Iris pigment epithelial cell (primary cell): ENCODE measurements around the gene INHBE.
"Not testable (repeated sequence)": the region's sequence is repeated elsewhere in the genome, so short reads cannot be mapped to it uniquely, and the experiment has no call there.

Experiments
- DNase-seq: peaks from one replicate; pipeline ENCODE4 v3.0.0-alpha.2; 2011; ENCODE audit warnings: low read depth

INHBE gene

DNA sequence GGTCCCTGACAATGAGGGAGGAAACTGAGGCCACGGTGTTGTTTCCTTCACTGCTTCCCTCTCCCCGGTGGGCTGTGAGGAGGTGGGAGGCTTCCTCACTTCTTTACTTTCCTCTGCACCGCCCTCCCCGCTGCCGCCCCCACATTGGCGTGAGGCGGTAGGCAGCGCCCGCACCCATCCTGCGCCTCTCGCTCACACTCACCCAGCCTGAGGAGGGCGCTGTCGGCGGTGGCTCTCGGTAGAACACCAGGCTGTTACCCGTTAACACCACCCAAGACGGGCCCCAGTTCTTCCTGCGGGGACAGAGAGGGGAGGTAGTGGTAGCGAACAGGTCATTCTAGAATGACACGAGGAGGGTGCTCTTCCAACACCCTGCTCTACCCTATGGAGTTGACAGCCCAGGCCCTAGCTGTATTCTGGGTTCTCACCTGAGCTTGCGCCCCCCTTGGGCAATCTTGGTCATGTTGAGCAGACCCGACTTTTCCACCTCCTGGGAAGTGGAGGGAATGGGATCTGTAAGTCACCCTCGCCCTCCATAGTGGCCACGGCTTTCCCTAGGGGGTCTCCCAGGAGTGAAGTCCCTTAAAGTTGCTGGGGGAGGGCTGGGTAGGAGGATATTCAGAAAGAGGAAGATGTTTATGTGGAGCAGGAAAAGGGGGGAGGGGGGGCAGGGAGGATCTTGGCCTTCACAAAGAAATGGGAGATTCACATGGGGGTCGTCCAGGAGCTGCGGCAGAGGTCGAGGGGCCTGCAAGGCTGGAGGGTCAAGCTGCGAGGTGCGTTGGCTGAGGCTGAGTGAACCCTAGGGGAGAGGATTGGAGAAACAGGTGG, 21.3 kb downstream of the INHBE start:
- no peak for DNase-seq

DNA sequence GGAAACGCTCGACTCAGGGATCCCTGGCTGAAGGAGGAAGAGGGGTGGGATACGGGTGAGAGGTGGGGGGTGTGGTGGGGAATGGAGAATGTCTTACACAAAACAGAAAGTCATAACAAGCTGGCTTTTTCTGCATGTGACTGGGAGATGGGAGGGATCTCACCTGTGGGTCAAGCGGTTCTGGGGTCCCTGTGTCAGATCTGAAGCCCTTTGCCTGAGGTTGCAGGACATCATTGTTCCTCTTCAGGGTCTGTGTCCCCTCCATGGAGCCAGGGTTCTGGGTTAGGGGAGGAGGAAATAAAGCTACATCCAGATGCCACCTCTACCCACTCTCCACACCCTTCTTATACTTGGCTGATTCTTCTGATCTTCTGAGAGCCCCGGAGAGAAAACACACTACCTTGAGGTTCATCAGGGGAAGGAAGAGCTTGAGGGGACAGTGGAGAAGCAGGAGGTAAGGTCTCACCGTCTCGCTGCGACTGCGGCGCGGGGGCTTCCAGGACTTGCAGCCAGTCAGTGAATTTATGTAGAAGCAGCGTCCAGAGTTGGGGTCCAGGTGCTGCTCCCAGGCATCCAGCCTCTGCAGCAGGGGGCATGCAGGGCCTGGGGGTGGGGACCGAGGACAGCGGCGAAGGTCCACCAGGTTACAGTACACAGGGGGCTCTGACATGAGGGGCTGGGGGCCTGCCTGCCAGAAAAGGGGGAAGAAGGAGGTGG, 22.0 kb downstream of the INHBE start:
- DNase-seq: no peak

GRCh38 chr12:57477710-57478681, 22.9 kb downstream of the INHBE start:
- peak; percentile 53 for DNase-seq

DNA sequence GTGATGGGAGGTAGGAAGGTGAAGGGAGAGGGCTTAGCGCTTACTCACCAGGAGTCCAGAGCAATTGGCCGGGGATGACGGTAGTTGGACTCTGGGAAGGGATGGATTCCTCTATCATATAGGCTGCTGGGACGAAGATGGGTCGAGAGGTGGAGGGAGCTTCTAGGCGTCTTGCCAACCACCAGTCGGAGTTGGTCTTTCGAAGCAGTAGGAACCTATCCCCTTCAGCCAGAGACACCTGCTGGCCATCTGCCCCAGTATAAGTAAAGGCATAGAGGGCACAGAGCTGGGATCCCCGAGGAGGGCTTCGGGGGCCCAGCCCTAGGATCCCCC, 23.9 kb downstream of the INHBE start:
- no peak for DNase-seq

DNA sequence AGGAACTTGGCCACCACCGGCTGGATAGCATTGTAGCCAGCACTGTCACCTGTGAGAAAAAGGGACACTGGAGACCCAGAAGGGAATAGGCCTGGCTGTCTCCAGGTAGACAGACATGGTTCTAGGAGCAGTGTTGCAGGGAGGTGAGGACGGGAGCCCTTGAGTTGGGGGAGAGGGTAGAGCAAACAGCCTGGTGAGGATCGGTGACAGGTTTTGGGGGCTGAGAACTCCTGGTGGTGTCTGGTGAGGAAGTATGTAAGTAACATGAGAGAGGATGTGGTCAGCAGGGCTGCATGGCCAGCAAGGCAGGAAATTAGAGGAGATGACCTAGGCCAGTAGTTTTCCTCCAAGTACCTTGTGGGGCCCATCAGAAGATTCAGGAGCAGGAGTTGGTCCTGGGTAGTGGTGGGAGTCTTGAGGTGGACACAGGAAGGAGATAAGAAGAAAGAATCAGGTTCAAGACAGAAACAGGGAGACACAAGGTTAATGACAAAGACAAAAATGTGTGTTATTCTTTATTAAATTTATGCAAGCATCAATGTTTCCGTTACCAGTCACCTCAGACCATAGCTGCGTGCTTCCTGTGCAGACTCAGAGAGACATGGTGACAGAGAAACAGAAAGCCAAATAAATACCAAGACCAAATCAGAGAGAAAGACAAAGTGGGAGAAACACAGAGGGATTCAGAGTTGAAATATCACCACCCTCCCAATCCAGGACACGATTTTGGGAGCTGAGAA, 24.4 kb downstream of the INHBE start, which contains the start of gene ARHGAP9:
Gene ARHGAP9, minus strand, starts transcription at position 491 of the 740 bp plus-strand sequence. Its CDS starts 460 bp downstream, at position 31.
- DNase-seq: peak; percentile 42

- DNase-seq: no peak
Measured at GRCh38 chr12:57481671-57482070, 26.6 kb downstream of the INHBE start.

DNA sequence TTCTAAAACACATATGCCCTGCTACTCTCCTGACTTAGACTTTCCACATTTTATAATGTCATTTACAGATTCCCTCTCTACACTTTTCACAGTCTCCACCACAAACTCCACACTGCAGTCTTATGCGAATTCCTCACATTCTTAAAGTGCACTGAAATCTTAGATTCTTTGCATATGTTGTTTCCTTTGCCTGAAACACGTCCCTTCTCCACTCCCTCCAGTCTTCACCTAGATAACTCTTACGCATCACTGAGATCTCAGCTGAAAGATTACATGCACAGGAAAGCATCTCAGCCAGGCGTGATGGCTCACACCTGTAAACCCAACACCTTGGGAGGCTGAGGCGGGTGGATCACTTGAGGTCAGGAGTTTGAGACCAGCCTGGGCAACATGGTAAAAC, 28.4 kb downstream of the INHBE start:
- DNase-seq: peak; percentile 82

DNA sequence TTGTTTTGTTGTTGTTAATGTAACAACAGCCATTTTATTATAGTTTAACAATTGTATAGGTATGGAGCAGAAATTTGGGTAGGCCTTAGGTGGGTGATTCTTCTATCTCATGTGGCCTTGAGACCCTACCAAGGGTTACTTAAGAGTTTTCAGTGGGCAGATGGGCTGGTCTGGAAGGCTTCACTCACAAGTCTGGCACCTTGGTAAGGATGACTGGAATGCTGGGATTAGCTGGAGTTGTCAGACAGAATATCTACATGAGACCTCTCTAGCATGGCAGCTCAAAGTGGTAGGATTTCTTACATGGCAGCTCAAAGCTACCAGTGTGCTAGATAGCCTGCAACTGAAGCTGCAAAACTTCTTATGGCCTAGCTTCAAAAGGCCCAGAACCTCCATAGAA, 30.6 kb downstream of the INHBE start:
- no peak for DNase-seq

- DNase-seq: no peak
Measured at GRCh38 chr12:57487055-57487596, 32.0 kb downstream of the INHBE start.

- peak; percentile 96 for DNase-seq
Measured at GRCh38 chr12:57487597-57488401, 32.7 kb downstream of the INHBE start, which contains the start of gene MARS1. TSS of gene MARS1 (plus strand) at chr12:57488068. CDS start at chr12:57488091, 23 bp downstream.

- DNase-seq: peak; percentile 45
Measured at GRCh38 chr12:57488402-57489156, 33.5 kb downstream of the INHBE start.

DNA sequence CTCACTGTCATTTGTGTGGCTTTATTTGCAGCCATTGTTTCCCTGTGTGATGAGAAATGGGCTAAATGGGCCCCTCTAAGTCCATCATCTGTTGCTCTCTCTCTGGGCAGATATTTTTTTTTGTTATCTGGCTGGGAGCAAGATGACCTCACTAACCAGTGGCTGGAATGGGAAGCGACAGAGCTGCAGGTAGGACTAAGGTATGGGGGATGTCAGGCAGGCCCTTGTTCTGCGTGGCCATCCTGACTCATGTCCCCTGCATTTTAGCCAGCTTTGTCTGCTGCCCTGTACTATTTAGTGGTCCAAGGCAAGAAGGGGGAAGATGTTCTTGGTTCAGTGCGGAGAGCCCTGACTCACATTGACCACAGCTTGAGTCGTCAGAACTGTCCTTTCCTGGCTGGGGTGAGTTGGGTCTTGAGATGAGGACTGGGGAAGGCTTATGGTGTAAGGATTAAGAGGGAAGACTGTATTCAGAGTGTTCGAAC, 34.1 kb downstream of the INHBE start:
- DNase-seq: peak; percentile 41

DNA sequence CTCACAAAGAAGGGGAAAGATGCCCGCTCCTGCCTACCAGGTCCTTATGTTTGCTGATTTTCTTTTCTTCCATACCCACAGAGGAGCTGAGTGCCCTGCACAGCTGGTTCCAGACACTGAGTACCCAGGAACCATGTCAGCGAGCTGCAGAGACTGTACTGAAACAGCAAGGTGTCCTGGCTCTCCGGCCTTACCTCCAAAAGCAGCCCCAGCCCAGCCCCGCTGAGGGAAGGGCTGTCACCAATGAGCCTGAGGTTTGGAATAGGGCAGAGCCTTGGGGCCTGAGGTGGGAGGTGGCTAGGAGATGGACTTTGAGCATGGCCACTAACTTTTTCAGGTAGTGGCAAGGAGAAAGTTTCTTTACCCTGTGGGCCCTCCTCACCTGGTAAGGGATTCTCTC, 35.0 kb downstream of the INHBE start:
- DNase-seq: no peak

DNA sequence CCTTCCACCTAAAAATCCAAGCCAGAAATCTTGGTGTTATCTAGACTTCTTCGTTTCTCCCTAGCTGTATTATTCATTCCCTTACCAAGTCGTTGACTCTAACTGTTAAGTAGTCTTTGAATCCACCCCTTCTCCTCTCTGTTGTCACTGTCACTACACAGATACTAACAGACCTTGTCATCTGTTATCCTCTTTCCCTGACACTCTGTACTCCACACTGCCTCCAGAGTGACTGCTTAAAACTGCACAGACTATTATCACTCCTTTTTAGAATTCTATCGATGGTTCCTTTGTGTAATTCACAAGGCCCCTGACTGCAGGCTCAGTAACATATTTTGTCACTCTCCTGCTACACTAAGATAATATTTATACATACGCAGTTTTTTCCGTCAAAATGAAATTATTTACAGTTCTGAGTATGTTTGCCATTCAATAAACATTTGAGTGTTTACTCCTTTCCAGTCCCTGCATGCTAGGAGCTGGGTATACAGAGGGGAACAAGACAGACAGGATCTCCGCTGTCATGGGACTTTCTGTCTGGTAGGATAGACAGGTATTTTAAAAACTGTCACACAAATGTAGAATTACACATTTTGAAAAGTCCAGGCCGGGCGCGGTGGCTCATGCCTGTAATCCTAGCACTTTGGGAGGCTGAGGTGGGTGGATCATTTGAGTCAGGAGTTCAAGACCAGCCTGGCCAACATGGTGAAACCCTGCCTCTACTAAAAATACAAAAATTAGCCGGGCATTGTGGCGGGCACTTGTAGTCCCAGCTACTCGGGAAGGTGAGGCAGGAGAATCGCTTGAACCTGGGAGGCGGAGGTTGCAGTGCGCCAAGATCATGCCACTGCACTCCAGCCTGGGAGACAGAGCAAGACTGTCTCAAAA, 36.5 kb downstream of the INHBE start:
- no peak for DNase-seq

- DNase-seq: not testable (repeated sequence)
Measured at GRCh38 chr12:57495051-57495701, 40.1 kb downstream of the INHBE start.

DNA sequence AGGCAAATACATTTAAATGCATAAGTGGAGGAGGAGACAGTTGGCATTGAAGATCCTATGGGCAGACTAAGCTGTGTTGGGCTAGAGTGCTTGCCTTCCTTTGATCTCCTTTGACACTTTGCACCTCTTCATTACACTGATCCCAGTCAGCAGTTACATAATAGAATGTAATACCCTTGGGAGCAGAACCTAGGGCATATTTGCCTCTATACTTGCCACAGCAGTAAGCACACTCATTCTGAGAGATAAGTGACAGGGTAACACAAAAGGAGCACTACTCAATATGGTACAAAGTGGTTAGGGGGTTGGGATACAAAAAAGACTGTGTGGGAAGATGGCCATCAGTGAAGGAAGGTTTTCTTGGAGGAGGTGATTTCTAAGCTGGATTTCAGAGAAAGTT, 41.7 kb downstream of the INHBE start:
- DNase-seq: no peak

DNA sequence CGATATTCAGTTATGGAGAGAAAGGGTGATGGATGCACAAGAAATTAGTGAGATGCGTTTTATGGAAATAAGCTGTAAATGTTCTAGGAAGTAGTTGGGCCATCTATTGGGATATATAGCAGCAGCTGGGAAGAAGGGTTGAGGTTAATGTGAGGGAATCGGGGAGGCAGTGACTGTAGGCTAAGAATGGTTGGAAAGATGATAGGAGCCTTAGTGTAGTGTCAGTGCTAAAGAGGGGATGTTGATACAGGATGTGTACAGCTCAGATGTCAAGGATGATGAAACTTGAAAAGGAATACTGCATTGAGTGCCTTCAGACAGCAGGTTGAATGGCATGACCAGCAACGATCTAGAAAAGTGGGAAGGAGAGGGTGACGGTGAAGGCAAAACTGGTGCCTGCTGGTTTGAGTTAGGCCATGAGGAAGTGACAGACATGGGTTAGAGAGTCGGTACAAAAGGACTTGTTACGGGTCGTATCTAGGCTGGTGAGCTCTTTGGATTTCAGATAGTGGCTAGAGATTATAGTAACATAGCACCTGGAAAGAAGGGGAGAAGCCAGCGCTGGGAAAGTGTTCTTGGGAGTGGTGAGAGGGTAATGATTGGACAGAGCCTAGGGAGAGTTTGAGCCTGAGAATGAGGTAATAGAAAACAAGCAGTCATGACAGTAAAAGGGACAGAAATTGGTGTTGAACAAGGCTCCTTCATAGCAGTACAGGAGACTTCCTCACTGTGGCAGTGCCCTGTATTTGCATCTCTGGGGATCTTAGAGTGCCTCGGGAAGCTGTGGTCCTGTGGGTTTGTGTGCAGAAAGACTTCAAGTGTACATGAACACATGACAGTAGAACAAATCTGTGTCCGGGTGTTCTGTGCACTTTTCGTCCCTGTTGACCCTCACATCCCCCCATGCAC, 42.4 kb downstream of the INHBE start:
- DNase-seq: no peak
